SJSA1 (cell line): ENCODE results near the gene BTBD9. TPM values are rescaled to one million over a fixed set of nuclear protein-coding genes. Genes with fewer than 3 reads are reported as not detected.

Source experiments
- DNase-seq, 2 experiments: peaks; one replicate each; pipeline ENCODE4 v3.0.0-alpha.2; 2015 to 2020; ENCODE audit warnings: low spot score in 2 of 2, low read depth in 1 of 2
- H3K27ac ChIP-seq: fragments of 250-450 bp; sonication (Bioruptor Pico); 2 replicates; pipeline ENCODE4 v1.5.1; 2020; ENCODE audit warnings: mild to moderate bottlenecking, moderate library complexity
- H3K27me3 ChIP-seq: fragments of 250-450 bp; sonication (Bioruptor Pico); replicated peaks from 2 replicates; pipeline ENCODE4 v1.5.1; 2020; ENCODE audit warnings: mild to moderate bottlenecking, moderate library complexity
- H3K36me3 ChIP-seq: fragments of 250-450 bp; sonication (Bioruptor Pico); 2 replicates; pipeline ENCODE4 v1.5.1; 2020; ENCODE audit warnings: mild to moderate bottlenecking
- H3K4me1 ChIP-seq: fragments of 250-450 bp; sonication (Bioruptor Pico); replicated peaks from 2 replicates; pipeline ENCODE4 v1.6.1; 2021; ENCODE audit warnings: mild to moderate bottlenecking
- H3K4me3 ChIP-seq: fragments of 250-450 bp; sonication (Bioruptor Pico); 2 replicates; pipeline ENCODE4 v1.5.1; 2020; ENCODE audit warnings: mild to moderate bottlenecking
- H3K9me3 ChIP-seq: fragments of 250-450 bp; sonication (Bioruptor Pico); replicated peaks from 2 replicates; pipeline ENCODE4 v1.5.1; 2020; ENCODE audit warnings: mild to moderate bottlenecking
- total RNA-seq: library from RNA; depleted of rRNA; stranded (reverse); fragments of >200 nt; shearing (Covaris generic); gene quantifications from 2 replicates; pipeline ENCODE4 v1.2.3, GENCODE V29; 2014

The BTBD9 gene
- total RNA-seq, 1 experiment from 2014 or later, result 8.5 TPM

- DNase-seq, result no peak
- peaks cover 3% of the 10 kb centered on the region; the same call in 1 of the 2 replicates for H3K4me1 ChIP-seq
- H3K9me3 ChIP-seq, result no peaks in the 10 kb centered on the region
- H3K27ac ChIP-seq, result no peak overlapping the region
- no peaks in the 10 kb centered on the region for H3K27me3 ChIP-seq
- no peak overlapping the region for H3K4me3 ChIP-seq
- no peaks in the 10 kb centered on the region for H3K36me3 ChIP-seq
Measured at GRCh38 chr6:38599261-38599660, 40.5 kb downstream of the BTBD9 start.

- H3K36me3 ChIP-seq, result 0 out of 2 replicates have a peak, but pooled peaks cover 3% of the 10 kb centered on the region
- no peak overlapping the region for H3K4me3 ChIP-seq
- no peaks in the 10 kb centered on the region for H3K9me3 ChIP-seq
- no peak for DNase-seq
- no peak overlapping the region for H3K27ac ChIP-seq
- no peaks in the 10 kb centered on the region for H3K4me1 ChIP-seq
- no peaks in the 10 kb centered on the region for H3K27me3 ChIP-seq
Measured at GRCh38 chr6:38593998-38594665, 45.6 kb downstream of the BTBD9 start.

- no peak for DNase-seq
- H3K4me3 ChIP-seq, result no peak overlapping the region
Measured at GRCh38 chr6:38593409-38593808, 46.3 kb downstream of the BTBD9 start.

GRCh38 chr6:38591439-38591838 lies 48.3 kb downstream of the BTBD9 start:
- no peak overlapping the region for H3K4me3 ChIP-seq
- H3K27me3 ChIP-seq, result no peaks in the 10 kb centered on the region
- no peaks in the 10 kb centered on the region for H3K9me3 ChIP-seq
- 0 out of 2 replicates have a peak, but pooled peaks cover 3% of the 10 kb centered on the region for H3K36me3 ChIP-seq
- H3K4me1 ChIP-seq, result no peaks in the 10 kb centered on the region
- no peak for DNase-seq
- no peak overlapping the region for H3K27ac ChIP-seq

More at GRCh38 chr6:38593409-38593808, 46.3 kb downstream of the BTBD9 start:
- Histone ChIP-seq H3K36me3 (0 out of 2 replicates have a peak, but pooled peaks cover 3% of the 10 kb centered on the region), H3K27me3 (no peaks in the 10 kb centered on the region), H3K9me3 (no peaks in the 10 kb centered on the region), H3K27ac (no peak overlapping the region), H3K4me1 (no peaks in the 10 kb centered on the region)

- no peak for DNase-seq
- Histone ChIP-seq H3K27ac (no peak overlapping the region), H3K36me3 (0 out of 2 replicates have a peak, but pooled peaks cover 3% of the 10 kb centered on the region), H3K4me3 (no peak overlapping the region), H3K27me3 (no peaks in the 10 kb centered on the region), H3K9me3 (no peaks in the 10 kb centered on the region), H3K4me1 (no peaks in the 10 kb centered on the region)
Measured at GRCh38 chr6:38589367-38589720, 50.4 kb downstream of the BTBD9 start.

- Histone ChIP-seq H3K36me3 (0 out of 2 replicates have a peak, but pooled peaks cover 3% of the 10 kb centered on the region), H3K4me3 (no peak overlapping the region), H3K27me3 (no peaks in the 10 kb centered on the region), H3K4me1 (no peaks in the 10 kb centered on the region), H3K9me3 (no peaks in the 10 kb centered on the region), H3K27ac (no peak overlapping the region)
- no peak for DNase-seq
Measured at GRCh38 chr6:38588631-38589366, 50.9 kb downstream of the BTBD9 start.

- no peaks in the 10 kb centered on the region for H3K27me3 ChIP-seq
Measured at GRCh38 chr6:38587766-38588362, 51.9 kb downstream of the BTBD9 start.

GRCh38 chr6:38586992-38587391 lies 52.7 kb downstream of the BTBD9 start:
- 0 out of 2 replicates have a peak, but pooled peaks cover 3% of the 10 kb centered on the region for H3K36me3 ChIP-seq
- no peak overlapping the region for H3K27ac ChIP-seq
- DNase-seq, result no peak
- H3K27me3 ChIP-seq, result no peaks in the 10 kb centered on the region
- H3K4me3 ChIP-seq, result no peak overlapping the region
- H3K4me1 ChIP-seq, result no peaks in the 10 kb centered on the region
- H3K9me3 ChIP-seq, result no peaks in the 10 kb centered on the region

More at GRCh38 chr6:38587766-38588362, 51.9 kb downstream of the BTBD9 start:
- 0 out of 2 replicates have a peak, but pooled peaks cover 3% of the 10 kb centered on the region for H3K36me3 ChIP-seq
- H3K9me3 ChIP-seq, result no peaks in the 10 kb centered on the region
- DNase-seq, result no peak
- no peak overlapping the region for H3K4me3 ChIP-seq
- no peaks in the 10 kb centered on the region for H3K4me1 ChIP-seq
- H3K27ac ChIP-seq, result no peak overlapping the region

- H3K9me3 ChIP-seq, result no peaks in the 10 kb centered on the region
- H3K4me3 ChIP-seq, result no peak overlapping the region
- no peaks in the 10 kb centered on the region for H3K27me3 ChIP-seq
- no peaks in the 10 kb centered on the region for H3K36me3 ChIP-seq
- no peak overlapping the region for H3K27ac ChIP-seq
- DNase-seq, result no peak
- H3K4me1 ChIP-seq, result no peaks in the 10 kb centered on the region
Measured at GRCh38 chr6:38584731-38585130, 55.0 kb downstream of the BTBD9 start.

- Histone ChIP-seq H3K36me3 (peaks cover 3% of the 10 kb centered on the region; the same call in 1 of the 2 replicates), H3K9me3 (no peaks in the 10 kb centered on the region), H3K27ac (no peak overlapping the region), H3K4me1 (no peaks in the 10 kb centered on the region), H3K4me3 (no peak overlapping the region), H3K27me3 (no peaks in the 10 kb centered on the region)
- DNase-seq, result no peak
Measured at GRCh38 chr6:38583523-38583922, 56.2 kb downstream of the BTBD9 start.

GRCh38 chr6:38580030-38580429 lies 59.7 kb downstream of the BTBD9 start:
- no peaks in the 10 kb centered on the region for H3K27me3 ChIP-seq
- H3K4me1 ChIP-seq, result no peaks in the 10 kb centered on the region
- no peak overlapping the region for H3K27ac ChIP-seq
- no peak for DNase-seq
- H3K4me3 ChIP-seq, result no peak overlapping the region
- no peaks in the 10 kb centered on the region for H3K9me3 ChIP-seq
- peaks cover 3% of the 10 kb centered on the region; the same call in 1 of the 2 replicates for H3K36me3 ChIP-seq

- Histone ChIP-seq H3K36me3 (peaks cover 3% of the 10 kb centered on the region; the same call in 1 of the 2 replicates), H3K9me3 (no peaks in the 10 kb centered on the region), H3K4me3 (no peak overlapping the region), H3K4me1 (no peaks in the 10 kb centered on the region), H3K27me3 (no peaks in the 10 kb centered on the region), H3K27ac (no peak overlapping the region)
- DNase-seq, result no peak
Measured at GRCh38 chr6:38579010-38579628, 60.6 kb downstream of the BTBD9 start.

- H3K9me3 ChIP-seq, result no peaks in the 10 kb centered on the region
- no peak for DNase-seq
- H3K27ac ChIP-seq, result no peak overlapping the region
- H3K27me3 ChIP-seq, result no peaks in the 10 kb centered on the region
- no peak overlapping the region for H3K4me3 ChIP-seq
- H3K36me3 ChIP-seq, result peaks cover 3% of the 10 kb centered on the region; the same call in 1 of the 2 replicates
- no peaks in the 10 kb centered on the region for H3K4me1 ChIP-seq
Measured at GRCh38 chr6:38578075-38578474, 61.7 kb downstream of the BTBD9 start.
